ENCODE results near the gene CCNF. TPM values are rescaled to one million over a fixed set of nuclear protein-coding genes. Genes with fewer than 3 reads are reported as not detected.

The CCNF gene
- total RNA-seq, 1 experiment from 2014 or later, result 52.4 TPM

DNA sequence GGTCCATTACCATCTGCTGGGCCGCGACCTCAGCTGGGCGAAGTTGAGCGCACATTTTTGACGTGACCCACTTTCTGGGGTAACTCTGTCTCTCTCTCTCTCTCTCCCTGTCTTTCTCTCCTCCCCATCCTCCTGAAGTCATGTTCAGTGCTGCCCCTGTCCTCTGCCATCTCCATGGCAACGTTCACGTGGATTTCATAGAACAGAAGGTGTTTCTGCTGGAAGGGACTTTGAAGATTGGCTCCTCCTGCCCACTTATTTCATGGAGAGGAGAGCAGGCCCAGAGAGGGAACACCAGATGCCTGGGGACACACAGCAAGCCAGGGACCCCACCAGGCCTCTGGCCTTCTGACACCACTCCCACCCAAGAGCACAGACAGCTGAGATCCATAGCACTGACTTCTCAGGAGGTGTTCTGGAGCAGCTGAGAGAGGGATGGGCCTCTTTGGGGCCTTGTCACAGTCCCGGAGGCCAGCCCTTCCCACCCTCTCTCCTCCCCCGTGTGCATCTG is 4.2 kb upstream of the CCNF start:
- H3K4me1 ChIP-seq, result peaks cover 7% of the 10 kb centered on the region
- DNase-seq, result peak in 1 of 2 experiments; percentile 22
- TF ChIP-seq, protein P1, sequence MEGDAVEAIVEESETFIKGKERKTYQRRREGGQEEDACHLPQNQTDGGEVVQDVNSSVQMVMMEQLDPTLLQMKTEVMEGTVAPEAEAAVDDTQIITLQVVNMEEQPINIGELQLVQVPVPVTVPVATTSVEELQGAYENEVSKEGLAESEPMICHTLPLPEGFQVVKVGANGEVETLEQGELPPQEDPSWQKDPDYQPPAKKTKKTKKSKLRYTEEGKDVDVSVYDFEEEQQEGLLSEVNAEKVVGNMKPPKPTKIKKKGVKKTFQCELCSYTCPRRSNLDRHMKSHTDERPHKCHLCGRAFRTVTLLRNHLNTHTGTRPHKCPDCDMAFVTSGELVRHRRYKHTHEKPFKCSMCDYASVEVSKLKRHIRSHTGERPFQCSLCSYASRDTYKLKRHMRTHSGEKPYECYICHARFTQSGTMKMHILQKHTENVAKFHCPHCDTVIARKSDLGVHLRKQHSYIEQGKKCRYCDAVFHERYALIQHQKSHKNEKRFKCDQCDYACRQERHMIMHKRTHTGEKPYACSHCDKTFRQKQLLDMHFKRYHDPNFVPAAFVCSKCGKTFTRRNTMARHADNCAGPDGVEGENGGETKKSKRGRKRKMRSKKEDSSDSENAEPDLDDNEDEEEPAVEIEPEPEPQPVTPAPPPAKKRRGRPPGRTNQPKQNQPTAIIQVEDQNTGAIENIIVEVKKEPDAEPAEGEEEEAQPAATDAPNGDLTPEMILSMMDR (IDR thresholded peaks at IDR 0.05; ENCODE audit: insufficient read depth in 1 of 2, low read depth in 1 of 2, low read length in 1 of 2, severe bottlenecking in 1 of 2, unreplicated experiment in 1 of 2), result no peak
- ChIA-PET POLR2A (no interaction called here), CTCF (no interaction called here)
- Mint-ChIP-seq H3K4me1 (ENCODE audit: low read depth, unreplicated experiment) (peaks cover 18% of the 10 kb centered on the region), H3K36me3 (ENCODE audit: insufficient read depth, unreplicated experiment) (peaks cover 19% of the 10 kb centered on the region), H3K4me3 (ENCODE audit: unreplicated experiment) (no peak overlapping the region), H3K9me3 (ENCODE audit: unreplicated experiment) (no peaks in the 10 kb centered on the region), H3K27me3 (ENCODE audit: insufficient read depth, unreplicated experiment) (no peaks in the 10 kb centered on the region), H3K27ac (ENCODE audit: unreplicated experiment) (no peak overlapping the region)
- intact Hi-C loops (cut with micrococcal nuclease; ENCODE audit: unreplicated experiment), result loop anchor here (10.0 kb wide), 1 partner anchor 160 kb away; the partner anchor contains the start of gene RNPS1
- no peaks in the 10 kb centered on the region for H3K36me3 ChIP-seq (ENCODE audit: control insufficient read depth, insufficient read depth, low read length)
- no TSS peak for BruUV-seq (replicated peaks)
- no peaks in the 10 kb centered on the region for H3K27me3 ChIP-seq (replicated peaks; ENCODE audit: control insufficient read depth, insufficient read depth, low read length)
- no peak overlapping the region for H3K4me3 ChIP-seq (ENCODE audit: low read depth, low read length)
- no peaks in the 10 kb centered on the region for H3K9me3 ChIP-seq

DNA sequence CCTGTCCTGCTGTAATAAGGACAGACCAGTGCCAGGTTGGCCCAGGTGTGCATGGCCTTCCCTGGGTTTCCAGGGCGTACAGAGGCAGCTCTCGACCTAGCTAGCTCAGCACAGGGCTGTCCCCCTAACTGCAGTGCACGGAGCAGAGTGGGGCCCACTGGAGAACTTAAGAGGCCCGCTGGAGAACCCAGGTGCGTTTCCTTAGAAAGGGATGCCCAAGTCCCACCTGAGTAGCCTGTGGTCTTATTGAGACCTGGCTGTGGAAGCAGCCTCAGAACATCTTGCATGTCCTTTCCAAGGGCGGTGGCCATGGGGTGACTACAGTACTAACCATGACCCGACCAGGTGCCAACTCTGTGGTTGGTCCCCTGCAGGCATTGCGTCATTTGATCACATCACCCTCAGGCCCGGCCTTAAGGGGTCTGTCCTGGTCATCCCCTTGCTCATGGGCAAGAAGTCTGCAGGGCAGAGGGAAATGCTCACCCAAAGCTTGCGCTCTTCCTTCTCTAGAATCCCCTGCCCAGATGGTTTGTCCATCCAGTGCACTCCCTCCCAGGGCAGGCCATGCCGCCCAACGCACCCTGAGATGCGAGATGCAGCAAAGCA is 3.3 kb upstream of the CCNF start:
- CTCF ChIA-PET, result interaction anchor here (0.6 kb wide), 1 partner anchor 13 kb away, joined by 4 read pairs; no protein-coding TSS in a partner anchor
- Mint-ChIP-seq H3K27me3 (ENCODE audit: insufficient read depth, unreplicated experiment) (no peaks in the 10 kb centered on the region), H3K36me3 (ENCODE audit: insufficient read depth, unreplicated experiment) (peaks cover 26% of the 10 kb centered on the region), H3K4me1 (ENCODE audit: low read depth, unreplicated experiment) (peaks cover 21% of the 10 kb centered on the region), H3K9me3 (ENCODE audit: unreplicated experiment) (no peaks in the 10 kb centered on the region), H3K27ac (ENCODE audit: unreplicated experiment) (no peak overlapping the region), H3K4me3 (ENCODE audit: unreplicated experiment) (no peak overlapping the region)
- Histone ChIP-seq H3K4me3 (ENCODE audit: low read depth, low read length) (no peak overlapping the region), H3K4me1 (peaks cover 13% of the 10 kb centered on the region), H3K9me3 (no peaks in the 10 kb centered on the region), H3K27me3 (replicated peaks; ENCODE audit: control insufficient read depth, insufficient read depth, low read length) (no peaks in the 10 kb centered on the region), H3K36me3 (ENCODE audit: control insufficient read depth, insufficient read depth, low read length) (no peaks in the 10 kb centered on the region)
- peak in 1 of 2 experiments; percentile 23 for DNase-seq
- TF ChIP-seq, protein P1 (IDR thresholded peaks at IDR 0.05; ENCODE audit: insufficient read depth in 1 of 2, low read depth in 1 of 2, low read length in 1 of 2, severe bottlenecking in 1 of 2, unreplicated experiment in 1 of 2), result no peak
- POLR2A ChIA-PET, result no interaction called here
- intact Hi-C loops (cut with micrococcal nuclease; ENCODE audit: unreplicated experiment), result loop anchor here (10.0 kb wide), 1 partner anchor 161 kb away; the partner anchor contains the start of gene RNPS1
- no TSS peak for BruUV-seq (replicated peaks)

DNA sequence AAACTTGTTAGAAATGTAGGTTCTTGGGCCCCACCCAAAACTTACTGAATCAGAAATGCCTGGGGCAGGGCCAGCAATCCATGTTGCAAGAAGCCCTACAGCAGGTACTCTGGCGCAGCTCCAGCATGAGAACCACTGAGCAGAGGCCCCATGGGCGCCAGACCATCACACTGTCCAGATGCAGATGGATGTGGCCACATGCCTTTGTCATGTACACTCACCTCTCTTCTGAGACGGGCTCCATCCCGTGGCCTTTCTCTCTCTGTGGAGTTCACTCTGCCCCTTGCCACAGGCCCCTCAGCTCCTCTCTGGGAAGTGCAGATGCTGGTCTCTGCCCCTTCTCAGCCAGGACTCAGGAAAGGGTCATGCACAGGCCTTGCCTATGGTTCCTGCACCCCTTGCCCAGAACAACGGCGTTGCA is 2.3 kb upstream of the CCNF start:
- Mint-ChIP-seq H3K4me3 (ENCODE audit: unreplicated experiment) (no peak overlapping the region), H3K9me3 (ENCODE audit: unreplicated experiment) (no peaks in the 10 kb centered on the region), H3K36me3 (ENCODE audit: insufficient read depth, unreplicated experiment) (peaks cover 29% of the 10 kb centered on the region), H3K4me1 (ENCODE audit: low read depth, unreplicated experiment) (peaks cover 21% of the 10 kb centered on the region), H3K27ac (ENCODE audit: unreplicated experiment) (no peak overlapping the region), H3K27me3 (ENCODE audit: insufficient read depth, unreplicated experiment) (no peaks in the 10 kb centered on the region)
- Histone ChIP-seq H3K4me1 (peaks cover 15% of the 10 kb centered on the region), H3K9me3 (no peaks in the 10 kb centered on the region), H3K4me3 (ENCODE audit: low read depth, low read length) (no peak overlapping the region), H3K36me3 (ENCODE audit: control insufficient read depth, insufficient read depth, low read length) (no peaks in the 10 kb centered on the region), H3K27me3 (replicated peaks; ENCODE audit: control insufficient read depth, insufficient read depth, low read length) (no peaks in the 10 kb centered on the region)
- CTCF ChIA-PET, result no interaction called here
- intact Hi-C loops (cut with micrococcal nuclease; ENCODE audit: unreplicated experiment), result loop anchor here (10.0 kb wide), 1 partner anchor 162 kb away; the partner anchor contains the start of gene RNPS1
- POLR2A ChIA-PET, result no interaction called here
- no TSS peak for BruUV-seq (replicated peaks)
- peak in 1 of 2 experiments; percentile 25 for DNase-seq
- TF ChIP-seq, protein P1 (IDR thresholded peaks at IDR 0.05; ENCODE audit: insufficient read depth in 1 of 2, low read depth in 1 of 2, low read length in 1 of 2, severe bottlenecking in 1 of 2, unreplicated experiment in 1 of 2), result no peak
